Inferior parietal cortex (tissue), 1 donor: ENCODE results near the gene OLA1.

Source experiments
- DNase-seq: peaks from one replicate; pipeline ENCODE4 v3.0.0-alpha.2; 2016; ENCODE audit errors: extremely low spot score

OLA1 gene

GRCh38 chr2:174224665-174225288 lies 23.6 kb downstream of the OLA1 start:
- DNase-seq, result no peak

- DNase-seq, result no peak
These were observed 24.2 kb downstream of the OLA1 start for GRCh38 chr2:174224125-174224524.

GRCh38 chr2:174223388-174223787 lies 24.9 kb downstream of the OLA1 start:
- DNase-seq, result no peak

- DNase-seq, result no peak
These were observed 26.2 kb downstream of the OLA1 start for GRCh38 chr2:174222154-174222553.

- DNase-seq, result no peak
These were observed 29.0 kb downstream of the OLA1 start for GRCh38 chr2:174219321-174219720.

GRCh38 chr2:174218773-174219172 lies 29.6 kb downstream of the OLA1 start:
- no peak for DNase-seq

- DNase-seq, result no peak
These were observed 30.5 kb downstream of the OLA1 start for GRCh38 chr2:174217869-174218268.

GRCh38 chr2:174211954-174212353 lies 36.4 kb downstream of the OLA1 start:
- DNase-seq, result no peak

- DNase-seq, result no peak
These were observed 37.5 kb downstream of the OLA1 start for GRCh38 chr2:174210862-174211261.

- no peak for DNase-seq
These were observed 39.0 kb downstream of the OLA1 start for GRCh38 chr2:174209325-174209724.

GRCh38 chr2:174208026-174208425 lies 40.3 kb downstream of the OLA1 start:
- no peak for DNase-seq

GRCh38 chr2:174205562-174205961 lies 42.8 kb downstream of the OLA1 start:
- no peak for DNase-seq

- no peak for DNase-seq
These were observed 46.1 kb downstream of the OLA1 start for GRCh38 chr2:174202188-174202587.

GRCh38 chr2:174198846-174199564 lies 49.3 kb downstream of the OLA1 start:
- no peak for DNase-seq

- no peak for DNase-seq
These were observed 53.1 kb downstream of the OLA1 start for GRCh38 chr2:174195253-174195652.

GRCh38 chr2:174193737-174194136 lies 54.6 kb downstream of the OLA1 start:
- no peak for DNase-seq

GRCh38 chr2:174192664-174193063 lies 55.7 kb downstream of the OLA1 start:
- DNase-seq, result no peak

- DNase-seq, result no peak
These were observed 56.8 kb downstream of the OLA1 start for GRCh38 chr2:174191342-174192074.

- no peak for DNase-seq
These were observed 63.4 kb downstream of the OLA1 start for GRCh38 chr2:174184915-174185314.

- DNase-seq, result no peak
These were observed 63.8 kb downstream of the OLA1 start for GRCh38 chr2:174184504-174184903.

- no peak for DNase-seq
These were observed 65.3 kb downstream of the OLA1 start for GRCh38 chr2:174183076-174183475.

- no peak for DNase-seq
These were observed 67.0 kb downstream of the OLA1 start for GRCh38 chr2:174181368-174181767.

GRCh38 chr2:174180726-174181236 lies 67.6 kb downstream of the OLA1 start:
- DNase-seq, result no peak
